H9 (cell line): ENCODE data around the gene TRIM52. TPM values are rescaled to one million over a fixed set of nuclear protein-coding genes. Genes with fewer than 3 reads are reported as not detected.
"Not testable (repeated sequence)": the region's sequence is repeated elsewhere in the genome, so short reads cannot be mapped to it uniquely, and the experiment has no call there.

Source experiments
- DNase-seq: peaks from one replicate; pipeline ENCODE4 v3.0.0-alpha.2; 2017
- H2AFZ ChIP-seq: one replicate; pipeline ENCODE4 v1.6.1; 2013; ENCODE audit warnings: mild to moderate bottlenecking, low read length, control low read depth, moderate library complexity
- H2AK5ac ChIP-seq: 2 replicates; pipeline ENCODE4 v1.6.1; 2013; ENCODE audit warnings: low read length, control low read depth, mixed read lengths; ENCODE audit not compliant: insufficient read length
- H2BK120ac ChIP-seq: one replicate; pipeline ENCODE4 v1.6.1; 2013; ENCODE audit warnings: low read depth, mild to moderate bottlenecking, low read length, control low read depth, inconsistent platforms; ENCODE audit not compliant: poor library complexity, severe bottlenecking
- H2BK12ac ChIP-seq: 2 replicates; pipeline ENCODE4 v1.6.1; 2013; ENCODE audit warnings: low read length, control low read depth, mixed read lengths, low read depth; ENCODE audit not compliant: insufficient read length
- H2BK15ac ChIP-seq: 2 replicates; pipeline ENCODE4 v1.6.1; 2013; ENCODE audit warnings: low read depth, low read length, control low read depth
- H2BK20ac ChIP-seq: one replicate; pipeline ENCODE4 v1.6.1; 2013; ENCODE audit warnings: low read depth, mild to moderate bottlenecking, low read length, control low read depth, inconsistent platforms; ENCODE audit not compliant: poor library complexity, severe bottlenecking
- H2BK5ac ChIP-seq: 2 replicates; pipeline ENCODE4 v1.6.1; 2013; ENCODE audit warnings: low read length, control low read depth, mixed read lengths; ENCODE audit not compliant: insufficient read length
- H3K14ac ChIP-seq: 2 replicates; pipeline ENCODE4 v1.6.1; 2013; ENCODE audit warnings: low read length, control low read depth; ENCODE audit not compliant: insufficient read depth
- H3K18ac ChIP-seq: 2 replicates; pipeline ENCODE4 v1.6.1; 2013; ENCODE audit warnings: low read depth, mild to moderate bottlenecking, mixed read lengths, low read length, control low read depth; ENCODE audit not compliant: insufficient read length
- H3K23ac ChIP-seq: 2 replicates; pipeline ENCODE4 v1.6.1; 2013; ENCODE audit warnings: low read length, control low read depth, mixed read lengths, low read depth; ENCODE audit not compliant: insufficient read length
- H3K23me2 ChIP-seq: 2 replicates; pipeline ENCODE4 v1.6.1; 2013; ENCODE audit warnings: low read depth, mild to moderate bottlenecking, mixed read lengths, low read length, control low read depth; ENCODE audit not compliant: insufficient read length, poor library complexity, severe bottlenecking
- H3K27ac ChIP-seq: 2 replicates; pipeline ENCODE4 v1.5.1; 2013; ENCODE audit warnings: low read length, control low read depth, mixed read lengths, low read depth; ENCODE audit not compliant: insufficient read length
- H3K27me3 ChIP-seq: 2 replicates; pipeline ENCODE4 v1.6.1; 2013; ENCODE audit warnings: low read length, control low read depth, inconsistent platforms; ENCODE audit not compliant: insufficient read depth
- H3K4ac ChIP-seq: 2 replicates; pipeline ENCODE4 v1.6.1; 2013; ENCODE audit warnings: low read depth, mild to moderate bottlenecking, control low read depth, inconsistent platforms, low read length, moderate library complexity
- H3K4me1 ChIP-seq: 2 replicates; pipeline ENCODE4 v1.6.1; 2013; ENCODE audit warnings: low read length, control low read depth, inconsistent platforms; ENCODE audit not compliant: insufficient read depth
- H3K4me2 ChIP-seq: 2 replicates; pipeline ENCODE4 v1.6.1; 2013; ENCODE audit warnings: low read length, control low read depth, mixed read lengths; ENCODE audit not compliant: insufficient read length, insufficient read depth
- H3K56ac ChIP-seq: 2 replicates; pipeline ENCODE4 v1.6.1; 2013; ENCODE audit warnings: low read depth, mild to moderate bottlenecking, mixed read lengths, low read length, control low read depth; ENCODE audit not compliant: insufficient read length
- H3K79me1 ChIP-seq: 2 replicates; pipeline ENCODE4 v1.6.1; 2013; ENCODE audit warnings: low read depth, mild to moderate bottlenecking, moderate library complexity, low read length, control low read depth, inconsistent platforms; ENCODE audit not compliant: insufficient read depth, poor library complexity, severe bottlenecking
- H3K79me2 ChIP-seq: 2 replicates; pipeline ENCODE4 v1.6.1; 2013; ENCODE audit warnings: low read length, control low read depth, inconsistent platforms; ENCODE audit not compliant: insufficient read depth
- H3K9ac ChIP-seq: 2 replicates; pipeline ENCODE4 v1.6.1; 2013; ENCODE audit warnings: low read length, control low read depth, mixed read lengths; ENCODE audit not compliant: insufficient read length; ENCODE audit errors: extremely low read depth
- H3K9me3 ChIP-seq: one replicate; pipeline ENCODE4 v1.6.1; 2013; ENCODE audit warnings: low read depth, low read length, inconsistent platforms; ENCODE audit not compliant: control insufficient read depth
- H3T11ph ChIP-seq: one replicate; pipeline ENCODE4 v1.6.1; 2013; ENCODE audit warnings: mild to moderate bottlenecking, low read length, control low read depth, inconsistent platforms
- H4K20me1 ChIP-seq: one replicate; pipeline ENCODE4 v1.6.1; 2013; ENCODE audit not compliant: control insufficient read depth, insufficient read length, insufficient read depth
- H4K5ac ChIP-seq: 2 replicates; pipeline ENCODE4 v1.6.1; 2013; ENCODE audit warnings: low read depth, mild to moderate bottlenecking, mixed read lengths, low read length, control low read depth; ENCODE audit not compliant: insufficient read length
- H4K8ac ChIP-seq: replicated peaks from 2 replicates; pipeline ENCODE4 v1.6.1; 2013; ENCODE audit warnings: low read length, control low read depth, mixed read lengths, low read depth; ENCODE audit not compliant: insufficient read length
- H4K91ac ChIP-seq: 2 replicates; pipeline ENCODE4 v1.6.1; 2013; ENCODE audit warnings: low read depth, mild to moderate bottlenecking, moderate library complexity, mixed read lengths, low read length, control low read depth; ENCODE audit not compliant: insufficient read length
- H3K27ac Mint-ChIP-seq, 3 experiments: 2 replicates in 2 of 3; 3 replicates in 1 of 3; pipeline ENCODE4 v1.8.0; 2020 to 2021; ENCODE audit warnings: mixed read lengths in 3 of 3, mild to moderate bottlenecking in 1 of 3, moderate library complexity in 1 of 3
- H3K27me3 Mint-ChIP-seq: 2 replicates; pipeline ENCODE4 v1.8.0; 2021; ENCODE audit warnings: low read depth, mild to moderate bottlenecking, moderate library complexity, mixed read lengths
- H3K36me3 Mint-ChIP-seq, 3 experiments: 2 replicates in 2 of 3; 3 replicates in 1 of 3; pipeline ENCODE4 v1.8.0; 2020 to 2021; ENCODE audit warnings: low read depth in 3 of 3, mixed read lengths in 3 of 3; ENCODE audit not compliant: insufficient read depth in 1 of 3
- H3K4me1 Mint-ChIP-seq, 2 experiments: 2 replicates each; pipeline ENCODE4 v1.8.0; 2020; ENCODE audit warnings: mixed read lengths in 2 of 2
- H3K4me3 Mint-ChIP-seq, 2 experiments: 2 replicates in 1 of 2; 3 replicates in 1 of 2; pipeline ENCODE4 v1.8.0; 2020 to 2021; ENCODE audit warnings: mild to moderate bottlenecking in 2 of 2, mixed read lengths in 2 of 2, moderate library complexity in 1 of 2
- H3K9me3 Mint-ChIP-seq, 2 experiments: 2 replicates in 1 of 2; 3 replicates in 1 of 2; pipeline ENCODE4 v1.8.0; 2020; ENCODE audit warnings: mild to moderate bottlenecking in 2 of 2, mixed read lengths in 2 of 2, moderate library complexity in 1 of 2
- WGBS: extraction: QIAGEN DNeasy Blood & Tissue Kit; methylation state at CpG from one replicate; pipeline ENCODE4 v1.1.7; 2013; ENCODE audit warnings: missing lambda C conversion rate, low lambda C conversion rate, mixed read lengths; ENCODE audit not compliant: insufficient read length; ENCODE audit errors: extremely low coverage; 5-methylcytosine and 5-hydroxymethylcytosine counted together
- total RNA-seq: library from RNA; stranded (reverse); gene quantifications from 2 replicates; pipeline ENCODE4 v1.2.1, GENCODE V29; 2021

Gene TRIM52
- total RNA-seq, 1 experiment from 2014 or later: 5.1 TPM

GRCh38 chr5:181285962-181286705 is 25.2 kb upstream of the TRIM52 start:
- H4K20me1 ChIP-seq, H3K27ac ChIP-seq, H4K8ac ChIP-seq, H2BK120ac ChIP-seq, H3K27ac Mint-ChIP-seq, H3K79me2 ChIP-seq, H3K23me2 ChIP-seq, H2BK12ac ChIP-seq, H3K14ac ChIP-seq, H3K23ac ChIP-seq, H2AK5ac ChIP-seq, H3K27me3 Mint-ChIP-seq, H3K9me3 Mint-ChIP-seq, H3K79me1 ChIP-seq, H4K5ac ChIP-seq, H2BK5ac ChIP-seq, DNase-seq, H3K9me3 ChIP-seq, H3T11ph ChIP-seq, H3K9ac ChIP-seq, H3K27me3 ChIP-seq, H3K4me3 Mint-ChIP-seq, H3K4me2 ChIP-seq, H4K91ac ChIP-seq, H3K4ac ChIP-seq, H2AFZ ChIP-seq, H3K18ac ChIP-seq, H2BK15ac ChIP-seq, H3K4me1 ChIP-seq, H3K56ac ChIP-seq, H2BK20ac ChIP-seq, H3K4me1 Mint-ChIP-seq: not testable (repeated sequence)
- no CpG with 5 or more reads among the region's 10 CpGs for WGBS
- H3K36me3 Mint-ChIP-seq: peaks cover 12 to 40% (median 36%) of the 10 kb centered on the region in 3 experiments; a peak in 6 of 7 replicates
